H1 (cell line): Measurements from ENCODE around the gene C11orf65. TPM values are rescaled to one million over a fixed set of nuclear protein-coding genes. Genes with fewer than 3 reads are reported as not detected.

Experiments
- CTCF ChIA-PET: fragments of 300-600 bp; sonication (Branson Sonifier 250); formaldehyde crosslinking; loops from one replicate; lab custom pipeline; 2021; ENCODE audit not compliant: partially characterized antibody; lab: Charles Lee
- POLR2A ChIA-PET: fragments of 300-600 bp; sonication (Branson Sonifier 250); formaldehyde crosslinking; loops from one replicate; lab custom pipeline; 2021; ENCODE audit warnings: inconsistent platforms; ENCODE audit not compliant: partially characterized antibody; lab: Charles Lee
- DNase-seq, 2 experiments: peaks; one replicate each; pipeline versions ENCODE4 v3.0.0 to v3.0.0-alpha.2; 2010 to 2022; ENCODE audit warnings: low spot score in 2 of 2, low read depth in 1 of 2, mixed read lengths in 1 of 2
- FAIRE-seq: peaks from 2 replicates; lab custom pipeline; 2011; peaks lifted over from hg19 to GRCh38; lab: Jason Lieb, UNC
- H2AFZ ChIP-seq: 2 replicates; pipeline ENCODE4 v1.8.1; 2012; ENCODE audit warnings: low read length, inconsistent platforms
- H2AK5ac ChIP-seq: 2 replicates; pipeline ENCODE4 v1.6.1; 2013; ENCODE audit warnings: low read depth, low read length
- H2BK120ac ChIP-seq: replicated peaks from 2 replicates; pipeline ENCODE3; 2013; ENCODE audit warnings: low read depth, low read length, inconsistent platforms
- H2BK12ac ChIP-seq: 2 replicates; pipeline ENCODE4 v1.6.1; 2013; ENCODE audit warnings: low read depth, low read length
- H2BK15ac ChIP-seq: 2 replicates; pipeline ENCODE4 v1.6.1; 2013; ENCODE audit warnings: low read length
- H2BK20ac ChIP-seq: 2 replicates; pipeline ENCODE4 v1.6.1; 2013; ENCODE audit warnings: low read length
- H2BK5ac ChIP-seq: 2 replicates; pipeline ENCODE4 v1.6.1; 2013; ENCODE audit warnings: low read depth, low read length
- H3K14ac ChIP-seq: 2 replicates; pipeline ENCODE4 v1.6.1; 2013; ENCODE audit warnings: inconsistent platforms; ENCODE audit not compliant: insufficient read length
- H3K18ac ChIP-seq: 2 replicates; pipeline ENCODE4 v1.6.1; 2013; ENCODE audit warnings: low read length; ENCODE audit errors: extremely low read depth
- H3K23ac ChIP-seq: 2 replicates; pipeline ENCODE4 v1.6.1; 2013; ENCODE audit warnings: inconsistent platforms; ENCODE audit not compliant: insufficient read length
- H3K23me2 ChIP-seq: 2 replicates; pipeline ENCODE4 v1.6.1; 2013; ENCODE audit warnings: low read depth, low read length
- H3K27ac ChIP-seq: 2 replicates; pipeline ENCODE4 v1.6.1; 2011; ENCODE audit warnings: low read depth, low read length, inconsistent platforms
- H3K27me3 ChIP-seq, 4 experiments: replicated peaks in 1 of 4; 1 replicate in 1 of 4; 2 replicates in 3 of 4; pipeline versions ENCODE4 v1.6.1 to v1.8.1; 2011 to 2013; ENCODE audit warnings: low read length in 3 of 4, mild to moderate bottlenecking in 3 of 4, inconsistent platforms in 2 of 4, mixed read lengths in 2 of 4, moderate library complexity in 1 of 4; ENCODE audit not compliant: control insufficient read depth in 3 of 4, insufficient read depth in 3 of 4; ENCODE audit errors: extremely low read depth in 1 of 4
- H3K36me3 ChIP-seq, 4 experiments: 2 replicates each; pipeline versions ENCODE4 v1.6.1 to v1.8.1; 2011 to 2013; ENCODE audit warnings: mild to moderate bottlenecking in 4 of 4, low read length in 3 of 4, moderate library complexity in 2 of 4, control low read depth in 1 of 4, inconsistent platforms in 1 of 4; ENCODE audit not compliant: insufficient read depth in 4 of 4, control insufficient read depth in 2 of 4
- H3K4ac ChIP-seq: replicated peaks from 2 replicates; pipeline ENCODE3; 2013; ENCODE audit warnings: low read length, low read depth, mixed read lengths, inconsistent platforms; ENCODE audit not compliant: insufficient read length
- H3K4me1 ChIP-seq, 4 experiments: replicated peaks in 1 of 4; 1 replicate in 1 of 4; 2 replicates in 3 of 4; pipeline versions ENCODE4 v1.6.1 to v1.8.1; 2011 to 2013; ENCODE audit warnings: low read length in 3 of 4, inconsistent platforms in 2 of 4, mixed read lengths in 1 of 4; ENCODE audit not compliant: insufficient read depth in 4 of 4, control insufficient read depth in 3 of 4
- H3K4me2 ChIP-seq, 2 experiments: 2 replicates each; pipeline versions ENCODE4 v1.6.1 to v1.8.1; 2011 to 2013; ENCODE audit warnings: low read depth in 2 of 2, low read length in 2 of 2, control low read depth in 1 of 2, inconsistent platforms in 1 of 2, mild to moderate bottlenecking in 1 of 2; ENCODE audit not compliant: insufficient read depth in 1 of 2
- H3K4me3 ChIP-seq, 4 experiments: fragments of 200-600, 300-600 bp in 1 of 4; sonication (generic), shearing (Covaris generic), sonication (Bioruptor Twin) in 1 of 4; 2 replicates each; pipeline versions ENCODE4 v1.5.1 to v1.8.1; 2011 to 2016; ENCODE audit warnings: low read length in 4 of 4, low read depth in 3 of 4, control low read depth in 2 of 4, inconsistent platforms in 2 of 4, mild to moderate bottlenecking in 2 of 4, mixed read lengths in 1 of 4, moderate library complexity in 1 of 4; ENCODE audit not compliant: insufficient read depth in 2 of 4; ENCODE audit errors: extremely low read depth in 1 of 4
- H3K56ac ChIP-seq: replicated peaks from 2 replicates; pipeline ENCODE3; 2013; ENCODE audit warnings: low read depth, mild to moderate bottlenecking, mixed read lengths, low read length, inconsistent platforms; ENCODE audit not compliant: insufficient read length
- H3K79me1 ChIP-seq: 2 replicates; pipeline ENCODE4 v1.6.1; 2013; ENCODE audit warnings: low read depth, low read length, control low read depth
- H3K79me2 ChIP-seq, 2 experiments: 2 replicates each; pipeline versions ENCODE4 v1.6.1 to v1.8.1; 2012 to 2013; ENCODE audit warnings: low read length in 2 of 2, mild to moderate bottlenecking in 2 of 2, inconsistent platforms in 1 of 2; ENCODE audit not compliant: insufficient read depth in 2 of 2, control insufficient read depth in 1 of 2
- H3K9ac ChIP-seq, 4 experiments: replicated peaks in 1 of 4; 1 replicate in 1 of 4; 2 replicates in 3 of 4; pipeline versions ENCODE4 v1.6.1 to v1.8.1; 2011 to 2013; ENCODE audit warnings: low read depth in 3 of 4, low read length in 3 of 4, control low read depth in 2 of 4, mild to moderate bottlenecking in 2 of 4, moderate library complexity in 2 of 4, inconsistent platforms in 1 of 4; ENCODE audit errors: extremely low read depth in 1 of 4
- H3K9me3 ChIP-seq, 2 experiments: 2 replicates each; pipeline versions ENCODE4 v1.6.1 to v1.8.1; 2012 to 2013; ENCODE audit warnings: mild to moderate bottlenecking in 2 of 2, moderate library complexity in 2 of 2, control low read depth in 1 of 2, inconsistent platforms in 1 of 2, low read depth in 1 of 2, low read length in 1 of 2, mixed read lengths in 1 of 2; ENCODE audit not compliant: insufficient read depth in 2 of 2
- H4K20me1 ChIP-seq, 2 experiments: replicated peaks in 1 of 2; 2 replicates each; pipeline versions ENCODE3 to v1.8.1; 2011 to 2013; ENCODE audit warnings: inconsistent platforms in 2 of 2, low read length in 2 of 2, mild to moderate bottlenecking in 1 of 2; ENCODE audit not compliant: insufficient read depth in 2 of 2, control insufficient read depth in 1 of 2
- H4K5ac ChIP-seq: 2 replicates; pipeline ENCODE4 v1.6.1; 2013; ENCODE audit warnings: low read length, low read depth, mixed read lengths, inconsistent platforms; ENCODE audit not compliant: insufficient read length
- H4K8ac ChIP-seq: 2 replicates; pipeline ENCODE4 v1.8.0; 2013; ENCODE audit warnings: mild to moderate bottlenecking, moderate library complexity, low read length, inconsistent platforms; ENCODE audit not compliant: insufficient read depth; ENCODE audit errors: extremely low read depth
- H4K91ac ChIP-seq: replicated peaks from 2 replicates; pipeline ENCODE3; 2013; ENCODE audit warnings: low read length, mixed read lengths, inconsistent platforms; ENCODE audit not compliant: insufficient read length
- CBX5 ChIP-seq: fragments of 300-800, 300-1000 bp; sonication (generic); IDR thresholded peaks from 2 replicates; pipeline ENCODE4 v1.7.1; 2016; ENCODE audit warnings: antibody characterized with exemption, low read length, low read depth
- EP300 ChIP-seq, 2 experiments: IDR thresholded peaks; 1 replicate in 1 of 2; 2 replicates in 1 of 2; pipeline ENCODE4 v1.6.1; 2011 to 2012; ENCODE audit warnings: low read depth in 2 of 2, low read length in 2 of 2, mild to moderate bottlenecking in 2 of 2, borderline replicate concordance in 1 of 2, inconsistent platforms in 1 of 2, moderate library complexity in 1 of 2
- FOSL1 ChIP-seq: IDR thresholded peaks from 2 replicates; pipeline ENCODE4 v1.6.1; 2011; ENCODE audit warnings: mild to moderate bottlenecking, low read depth, low read length, moderate library complexity; ENCODE audit not compliant: insufficient read depth
- HDAC6 ChIP-seq: IDR thresholded peaks from one replicate; pipeline ENCODE4 v1.7.1; 2012; ENCODE audit warnings: low read depth, mild to moderate bottlenecking, inconsistent platforms, low read length, moderate library complexity
- JUN ChIP-seq: IDR thresholded peaks from 2 replicates; pipeline ENCODE4 v1.6.1; 2011; ENCODE audit warnings: low read depth, mild to moderate bottlenecking, improper control_type of control experiment, low read length
- MAFK ChIP-seq: IDR thresholded peaks from 2 replicates; pipeline ENCODE4 v1.6.1; 2012; ENCODE audit warnings: low read depth, mild to moderate bottlenecking, improper control_type of control experiment, low read length
- NRF1 ChIP-seq: IDR thresholded peaks from 2 replicates; pipeline ENCODE4 v1.6.1; 2011; ENCODE audit warnings: mild to moderate bottlenecking, low read depth, low read length, improper control_type of control experiment
- TEAD4 ChIP-seq: IDR thresholded peaks from 2 replicates; pipeline ENCODE4 v1.6.1; 2012; ENCODE audit warnings: low read depth, low read length, inconsistent platforms, mixed read lengths
- WGBS, 2 experiments: shearing (Covaris generic) in 1 of 2; methylation state at CpG; one replicate each; pipeline versions ENCODE4 v1.1.6 to v1.1.7; 2013 to 2015; ENCODE audit warnings: low lambda C conversion rate in 2 of 2, mixed read lengths in 2 of 2, inconsistent platforms in 1 of 2, low coverage in 1 of 2, missing lambda C conversion rate in 1 of 2; ENCODE audit not compliant: insufficient replicate concordance in 2 of 2, insufficient coverage in 1 of 2, insufficient read length in 1 of 2; ENCODE audit errors: extremely low coverage in 1 of 2, missing lambda C conversion rate in 1 of 2; 5-methylcytosine and 5-hydroxymethylcytosine counted together
- long read RNA-seq, 2 experiments: library from RNA in 1 of 2; library from capped mRNA in 1 of 2; stranded (forward); transcript quantifications; one replicate each; pipeline ENCODE4 v2.0.0, GENCODE V29; 2021; ENCODE audit warnings: inconsistent platforms in 1 of 2
- polyA minus RNA-seq, 3 experiments: library from RNA; depleted of rRNA, polyadenylated mRNA; stranded (reverse); fragments of >200 nt; gene quantifications; 1 replicate in 2 of 3; 2 replicates in 1 of 3; pipeline ENCODE4 v1.2.3, GENCODE V29; 2011
- polyA plus RNA-seq, 7 experiments: library from polyadenylated mRNA; depleted of rRNA in 3 of 7; stranded (reverse) in 5 of 7; unstranded in 2 of 7; fragments of >200 nt in 5 of 7; fragments of 200-250 nt in 2 of 7; gene quantifications; 1 replicate in 5 of 7; 2 replicates in 1 of 7; 4 replicates in 1 of 7; pipeline versions ENCODE4 v1.2.1 to v1.2.3, GENCODE V29; 2011 to 2013; ENCODE audit warnings: missing spikeins in 2 of 7, mixed read lengths in 2 of 7
- total RNA-seq: library from RNA; stranded (reverse); fragmentation: NEBNext Ultra II Directional; extraction: Animal tissue kit (Norgen Biotek cat#: 25700); gene quantifications from 2 replicates; pipeline ENCODE4 v1.2.1, GENCODE V29; 2021

C11orf65 gene, protein sequence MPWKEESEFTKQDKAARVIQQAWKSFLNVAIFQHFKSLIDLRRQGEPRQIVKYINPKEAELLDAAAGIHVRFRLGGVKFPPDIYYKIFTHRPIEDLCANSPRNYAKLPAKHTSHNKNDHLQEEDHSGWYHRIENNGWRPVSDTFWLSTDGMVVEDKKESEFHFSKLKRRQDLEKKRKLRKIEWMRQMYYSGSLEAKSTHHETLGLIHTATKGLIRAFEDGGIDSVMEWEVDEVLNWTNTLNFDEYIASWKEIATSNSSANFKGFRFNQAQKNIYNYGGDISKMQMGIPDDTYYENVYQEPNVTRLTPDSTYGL
- 0.22 and 0.52 TPM in 2 replicates for total RNA-seq
- polyA plus RNA-seq (2011; rRNA removed): 0.08 and 0.14 TPM in 2 replicates
- 0.34 TPM for polyA plus RNA-seq (2011; cell fraction: cytosol; rRNA removed)
- polyA plus RNA-seq (2011; cell fraction: nucleus; rRNA removed): 0.10 TPM
- 0.28 to 0.50 TPM (median 0.46 TPM) in 4 replicates for polyA plus RNA-seq (2012, experiment 1 of 2)
- polyA plus RNA-seq (2012, experiment 2 of 2): not detected
- 0.34 TPM for polyA plus RNA-seq (2013, experiment 1 of 2)
- 0.70 TPM for polyA plus RNA-seq (2013, experiment 2 of 2)
- polyA minus RNA-seq (2011; rRNA and poly(A)+ RNA removed): 0.22 and 0.41 TPM in 2 replicates
- polyA minus RNA-seq (2011; cell fraction: cytosol; rRNA and poly(A)+ RNA removed): not detected
- 0.30 TPM for polyA minus RNA-seq (2011; cell fraction: nucleus; rRNA and poly(A)+ RNA removed)
- long read RNA-seq, experiment 1, partial matches to known transcripts: 0 of 1 reads
- long read RNA-seq, experiment 1, other reads (novel, unspliced or antisense): 1 of 1 reads
- long read RNA-seq, experiment 2: 0 reads

DNA sequence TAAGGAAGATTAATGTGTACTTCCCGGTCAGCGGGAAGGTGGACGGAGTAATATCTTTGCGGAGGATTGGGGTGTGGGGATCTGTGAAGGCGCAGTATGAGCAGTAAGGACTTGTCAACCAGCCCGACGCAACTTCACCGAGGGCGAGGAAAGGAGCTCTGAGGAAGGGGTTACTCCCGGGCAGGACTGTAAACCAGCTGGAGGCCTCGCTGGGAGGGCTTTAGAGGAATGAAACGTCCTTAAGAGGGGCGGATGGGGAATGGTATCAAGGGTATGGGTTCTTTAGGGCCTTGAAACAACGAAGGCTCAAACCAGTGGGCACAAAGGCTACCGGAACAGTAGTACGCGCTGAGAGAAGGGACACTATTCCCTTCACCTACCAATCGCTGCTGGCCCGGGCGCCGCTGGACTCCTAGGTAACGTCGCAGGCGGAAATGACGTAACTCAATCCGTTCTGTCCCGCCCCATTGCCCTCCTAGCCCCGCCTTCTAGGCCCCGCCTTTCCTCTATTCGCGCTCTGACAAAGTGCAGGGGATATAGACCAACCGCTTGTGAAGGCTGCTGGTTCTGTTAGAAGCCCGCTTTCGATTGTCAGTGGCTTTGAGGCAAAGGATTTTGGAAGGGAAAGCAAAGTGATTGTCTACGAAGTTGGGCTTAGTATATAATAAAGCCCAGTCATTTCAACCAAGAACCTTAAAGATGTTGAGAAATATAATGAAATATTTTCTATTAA, at the start of gene C11orf65:
Gene C11orf65, minus strand, starts transcription at position 439 of the 733 bp plus-strand sequence. CDS start 5,970 bp downstream, outside the sequence.
- Histone ChIP-seq H3K18ac (no peak within 1 kb of the TSS; the same call in 1 of the 2 replicates), H3K4me3 (peak within 1 kb of the TSS; percentile 62 to 89 (median 78)), H3K27me3 (no peaks in the 10 kb centered on the region), H2BK12ac (peak within 1 kb of the TSS; percentile 52; the same call in 1 of the 2 replicates), H3K4me2 (peak within 1 kb of the TSS; percentile 65 to 93), H3K4ac (no peak within 1 kb of the TSS), H2BK5ac (peak within 1 kb of the TSS; percentile 95), H4K91ac (no peak within 1 kb of the TSS), H3K27ac (peak within 1 kb of the TSS; percentile 96), H3K23me2 (peaks cover 3% of the 10 kb centered on the region), H2BK20ac (no peak within 1 kb of the TSS), H3K9me3 (no peaks in the 10 kb centered on the region), H3K79me2 (no peaks in the 10 kb centered on the region), H2AK5ac (0 out of 2 replicates have a peak within 1 kb of the TSS, but pooled peaks have one; percentile 44), H3K36me3 (no peaks in the 10 kb centered on the region), H4K8ac (peak within 1 kb of the TSS; percentile 95; the same call in 1 of the 2 replicates), H3K9ac (peak within 1 kb of the TSS; percentile 85 to 99 (median 96)), H3K14ac (no peak within 1 kb of the TSS), H2BK15ac (no peak within 1 kb of the TSS), H3K56ac (peak within 1 kb of the TSS; percentile 5), H2BK120ac (no peak within 1 kb of the TSS), H2AFZ (peak within 1 kb of the TSS; percentile 99), H4K5ac (peak within 1 kb of the TSS; percentile 5), H3K4me1 (no peaks in the 10 kb centered on the region; a peak in 1 of 7 replicates), H3K23ac (no peak within 1 kb of the TSS), H4K20me1 (no peaks in the 10 kb centered on the region), H3K79me1 (no peaks in the 10 kb centered on the region)
- CTCF ChIA-PET: interaction anchor here (0.6 kb wide), 1 partner anchor 181 kb away, joined by 3 read pairs; no protein-coding TSS in a partner anchor
- WGBS, 2 experiments: 3% methylated on average over 35 of the region's 35 CpGs; no CpG with 5 or more reads in 1 of the 2 experiments
- POLR2A ChIA-PET: interaction anchor here (0.6 to 1.2 kb wide), 5 partner anchors 31 to 597 kb away, joined by 3 to 4 read pairs (median 3); partner anchors contain the start of gene POGLUT3
- DNase-seq (peak; percentile 87 to 96), FAIRE-seq (peak; percentile 95)
- TF ChIP-seq FOSL1 (no peak), NRF1 (no peak), CBX5 (no peak), EP300 (IDR thresholded peaks at IDR 0.05; ENCODE audit: borderline replicate concordance in 1 of 2, low read depth in 2 of 2, low read length in 2 of 2) (0 out of 3 replicates have a peak, but pooled peaks of 1 of the 2 experiments have one; percentile 17), MAFK (no peak), TEAD4 (no peak), JUN (no peak), HDAC6 (no peak)
